Activated T-cell treated with anti-CD3 and anti-CD28 coated beads for 4 hours (primary cell): ENCODE measurements around the gene CILP2.
A peak's percentile ranks its signal among the peaks of the same experiment; 100 is the strongest.

Experiments used
- DNase-seq: peaks from one replicate; pipeline ENCODE4 v3.0.0-alpha.2; 2020

CILP2 gene

GRCh38 chr19:19571071-19571786, 33.2 kb downstream of the CILP2 start:
- no peak for DNase-seq

GRCh38 chr19:19575411-19575810, 37.3 kb downstream of the CILP2 start:
- DNase-seq, result no peak

GRCh38 chr19:19578252-19578651, 40.2 kb downstream of the CILP2 start:
- no peak for DNase-seq

- no peak for DNase-seq
Measured at GRCh38 chr19:19579533-19580361, 41.7 kb downstream of the CILP2 start.

- DNase-seq, result no peak
Measured at GRCh38 chr19:19580418-19580817, 42.4 kb downstream of the CILP2 start.

GRCh38 chr19:19581391-19581790, 43.3 kb downstream of the CILP2 start:
- DNase-seq, result no peak

- no peak for DNase-seq
Measured at GRCh38 chr19:19582471-19582870, 44.4 kb downstream of the CILP2 start.

GRCh38 chr19:19584356-19584755, 46.3 kb downstream of the CILP2 start:
- no peak for DNase-seq

- no peak for DNase-seq
Measured at GRCh38 chr19:19587771-19588170, 49.7 kb downstream of the CILP2 start.

GRCh38 chr19:19588546-19588945, 50.5 kb downstream of the CILP2 start:
- no peak for DNase-seq

GRCh38 chr19:19591133-19591825, 53.2 kb downstream of the CILP2 start:
- peak; percentile 51 for DNase-seq

- no peak for DNase-seq
Measured at GRCh38 chr19:19592690-19593089, 54.6 kb downstream of the CILP2 start.

- DNase-seq, result no peak
Measured at GRCh38 chr19:19594381-19594780, 56.3 kb downstream of the CILP2 start.

- DNase-seq, result no peak
Measured at GRCh38 chr19:19595171-19595701, 57.2 kb downstream of the CILP2 start.
